Kidney (tissue), 14 donors: Measurements from ENCODE around the gene DRC3. TPM values are rescaled to one million over a fixed set of nuclear protein-coding genes. Genes with fewer than 3 reads are reported as not detected.

Source experiments
- DNase-seq, 5 donors: peaks; one replicate each; pipeline ENCODE4 v3.0.0-alpha.2; 2013 to 2020
- FAIRE-seq: peaks from 2 replicates; lab custom pipeline; 2012; peaks lifted over from hg19 to GRCh38; lab: Jason Lieb, UNC
- H3K27ac ChIP-seq, 2 donors: one replicate each; pipeline ENCODE4 v1.7.0; 2013; ENCODE audit warnings: low read depth in 2 of 2, low read length in 2 of 2, inconsistent platforms in 1 of 2
- H3K27me3 ChIP-seq: one replicate; pipeline ENCODE4 v1.7.1; 2013; ENCODE audit warnings: low read length, inconsistent platforms; ENCODE audit not compliant: control insufficient read depth, insufficient read depth
- H3K36me3 ChIP-seq, 3 donors: one replicate each; pipeline versions ENCODE4 v1.7.0 to v1.7.1; 2013; ENCODE audit warnings: low read length in 3 of 3, control low read depth in 1 of 3, inconsistent platforms in 1 of 3; ENCODE audit not compliant: insufficient read depth in 3 of 3, control insufficient read depth in 2 of 3
- H3K4me1 ChIP-seq, 3 donors: one replicate each; pipeline versions ENCODE4 v1.7.0 to v1.7.1; 2013; ENCODE audit warnings: low read length in 3 of 3, inconsistent platforms in 1 of 3, low read depth in 1 of 3; ENCODE audit not compliant: control insufficient read depth in 2 of 3, insufficient read depth in 2 of 3
- H3K4me3 ChIP-seq, 3 donors: one replicate each; pipeline versions ENCODE4 v1.7.0 to v1.8.1; 2013; ENCODE audit warnings: low read length in 3 of 3, control low read depth in 1 of 3, inconsistent platforms in 1 of 3
- H3K9ac ChIP-seq, 3 donors: one replicate each; pipeline versions ENCODE4 v1.7.0 to v1.7.1; 2013; ENCODE audit warnings: low read length in 3 of 3, control low read depth in 1 of 3, inconsistent platforms in 1 of 3
- H3K9me3 ChIP-seq, 3 donors: one replicate each; pipeline versions ENCODE4 v1.7.0 to v1.7.1; 2013; ENCODE audit warnings: low read length in 3 of 3, control low read depth in 1 of 3, inconsistent platforms in 1 of 3; ENCODE audit not compliant: control insufficient read depth in 2 of 3, insufficient read depth in 1 of 3
- CTCF ChIP-seq: IDR thresholded peaks from 3 replicates; pipeline ENCODE4 v1.5.1; 2012; ENCODE audit warnings: mild to moderate bottlenecking, moderate library complexity, borderline replicate concordance; ENCODE audit not compliant: insufficient read depth; ENCODE audit errors: extremely low read depth
- intact Hi-C: fragments of 100-400 bp; cut with DNase I; formaldehyde crosslinking; loops from one replicate; pipeline ENCODE4 v1.11.1; 2022
- polyA plus RNA-seq: library from polyadenylated mRNA; stranded (reverse); fragments of 350-450 nt; fragmentation: Illumina TruSeq; extraction: RNeasy Lipid Tissue Mini Kit (QIAGEN cat#74804); gene quantifications from one replicate; pipeline ENCODE4 v1.2.3, GENCODE V29; 2014; ENCODE audit warnings: low read depth, low replicate concordance; ENCODE audit not compliant: insufficient read depth
- total RNA-seq: library from RNA; stranded (reverse); fragmentation: NEBNext Ultra II Directional; extraction: Animal tissue kit (Norgen Biotek cat#: 25700); gene quantifications from one replicate; pipeline ENCODE4 v1.2.1, GENCODE V29; 2021
- donor health status: control.
- donor health status: control.
- donor health status: control.
- donor health status: control.
- donor health status: control.
- donor health status: DM: yes; HTN: yes; CAD: no.
- donor health status: Normal renal cell carcinoma (clear cell type).

DRC3 gene
- total and polyA plus RNA-seq, 2 donors from 2014 or later: 8.6 to 17.3 TPM

- intact Hi-C loops: no loop called here
- Histone ChIP-seq H3K9ac (peak overlapping the region in 1 of 3 donors; percentile 5), H3K4me3 (no peak overlapping the region), H3K36me3 (no peaks in the 10 kb centered on the region), H3K27me3 (no peaks in the 10 kb centered on the region), H3K4me1 (peaks cover 5 to 44% (median 30%) of the 10 kb centered on the region in 3 donors), H3K9me3 (no peaks in the 10 kb centered on the region), H3K27ac (peak overlapping the region; percentile 71 to 78)
- DNase-seq: no peak
- no peak for FAIRE-seq
- TF ChIP-seq CTCF: no peak
Observed at GRCh38 chr17:17926036-17926435, 46.6 kb upstream of the DRC3 start.

- Histone ChIP-seq H3K9ac (peak overlapping the region in 1 of 3 donors; percentile 43), H3K27ac (peak overlapping the region; percentile 74 to 78), H3K4me1 (peaks cover 5 to 42% (median 30%) of the 10 kb centered on the region in 3 donors), H3K36me3 (no peaks in the 10 kb centered on the region), H3K27me3 (no peaks in the 10 kb centered on the region), H3K9me3 (no peaks in the 10 kb centered on the region), H3K4me3 (peak overlapping the region in 1 of 3 donors; percentile 17)
- DNase-seq: no peak
- peak; percentile 54 for FAIRE-seq
- no peak for TF ChIP-seq CTCF
- intact Hi-C loops: no loop called here
Observed at GRCh38 chr17:17926840-17927449, 45.7 kb upstream of the DRC3 start.

DNA sequence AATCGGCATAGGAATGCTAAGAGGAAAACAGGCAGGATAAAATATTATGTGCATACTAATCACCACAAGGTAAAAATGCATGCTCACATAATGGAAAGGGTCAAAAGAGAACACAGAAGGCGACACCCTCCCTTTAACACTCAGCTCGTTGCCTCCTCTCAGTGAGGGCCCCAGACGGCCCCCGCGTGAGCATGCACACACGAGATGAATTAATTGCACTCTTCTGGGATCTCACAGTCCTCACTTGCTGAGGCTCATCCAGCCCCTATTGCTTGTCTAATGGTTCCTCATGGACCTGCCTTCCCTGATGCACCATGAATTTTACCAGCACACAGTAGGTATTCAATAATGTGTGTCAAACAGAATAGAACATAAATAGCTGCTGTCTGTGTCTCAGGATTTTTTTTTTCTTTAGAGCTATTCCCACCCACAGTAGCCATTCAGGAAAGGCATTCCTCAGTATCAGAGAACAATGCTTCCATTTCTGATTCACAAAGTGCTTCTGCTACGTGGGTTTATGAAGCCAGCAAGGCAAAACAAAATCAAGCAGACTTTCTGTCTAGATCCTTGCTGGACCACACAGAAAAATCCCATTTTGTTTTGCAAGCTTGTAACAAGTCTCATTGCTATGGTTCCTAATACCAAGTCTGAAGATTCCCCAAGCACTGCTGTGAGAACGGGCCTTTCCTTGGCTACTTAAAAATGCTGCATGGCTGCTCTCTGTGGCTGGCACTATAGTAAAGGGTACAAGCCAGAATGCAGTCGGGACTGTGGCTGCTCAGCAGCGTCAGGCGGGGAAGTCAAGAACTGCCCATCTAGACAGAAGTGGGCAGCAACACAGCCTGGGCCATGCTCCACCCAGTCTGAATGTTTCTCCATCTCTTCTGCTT lies 44.0 kb upstream of the DRC3 start:
- Histone ChIP-seq H3K27me3 (no peaks in the 10 kb centered on the region), H3K27ac (peak overlapping the region; percentile 38 to 45), H3K4me1 (peaks cover 0 to 34% (median 30%) of the 10 kb centered on the region in 3 donors), H3K9ac (peak overlapping the region in 1 of 3 donors; percentile 47), H3K9me3 (no peaks in the 10 kb centered on the region), H3K4me3 (no peak overlapping the region), H3K36me3 (no peaks in the 10 kb centered on the region)
- intact Hi-C loops: no loop called here
- DNase-seq (no peak), FAIRE-seq (no peak)
- TF ChIP-seq CTCF: no peak
